ENCODE results near the gene SURF6.

GRCh38 chr9:133370685-133371084, 34.7 kb upstream of the SURF6 start:
- TF ChIP-seq POLR2AphosphoS5 (IDR thresholded peaks at IDR 0.05; ENCODE audit: low read depth, low read length) (no peak), CTCF (IDR thresholded peaks at IDR 0.05) (no peak), SIN3A (IDR thresholded peaks at IDR 0.05; ENCODE audit: borderline replicate concordance, insufficient read depth, low read depth, low read length) (no peak)
